Measurements from ENCODE around the gene TTLL5. TPM values are rescaled to one million over a fixed set of nuclear protein-coding genes. Genes with fewer than 3 reads are reported as not detected.
"Not testable (repeated sequence)": the region's sequence is repeated elsewhere in the genome, so short reads cannot be mapped to it uniquely, and the experiment has no call there.

Gene TTLL5
- polyA plus RNA-seq, 4 donors, result 26.7 to 36.1 (median 35.2) TPM

GRCh38 chr14:75888945-75889344 lies 227.9 kb downstream of the TTLL5 start:
- no peak for DNase-seq (ENCODE audit: low read depth in 4 of 4, low spot score in 2 of 4)

- no peak for DNase-seq (ENCODE audit: low read depth in 4 of 4, low spot score in 2 of 4)
Observed at GRCh38 chr14:75896341-75896740, 235.3 kb downstream of the TTLL5 start.

DNA sequence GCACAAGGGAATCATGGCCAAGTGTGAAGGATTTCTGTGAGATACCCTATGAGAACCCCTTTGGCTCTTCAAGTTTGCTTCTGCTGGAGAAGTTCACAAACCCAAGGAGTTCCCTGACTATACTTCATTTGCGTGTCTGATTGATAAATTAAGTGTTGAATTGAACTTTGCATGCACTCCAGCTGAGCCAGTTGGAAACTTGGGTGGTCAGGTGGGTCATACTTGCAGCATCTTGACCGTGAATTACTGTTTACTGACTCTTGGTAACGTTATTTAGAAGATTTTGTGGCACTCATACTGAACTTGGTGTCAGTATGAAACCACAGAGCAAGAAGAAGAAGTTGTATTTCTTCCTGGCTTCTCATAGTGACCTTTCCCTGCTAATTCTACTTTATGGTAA lies 243.3 kb downstream of the TTLL5 start:
- DNase-seq (ENCODE audit: low read depth in 4 of 4, low spot score in 2 of 4), result no peak

- peak in 3 of 4 donors; percentile 35 to 56 (median 53) for DNase-seq (ENCODE audit: low read depth in 4 of 4, low spot score in 2 of 4)
Observed at GRCh38 chr14:75905147-75905904, 244.3 kb downstream of the TTLL5 start.

- no peak for DNase-seq (ENCODE audit: low read depth in 4 of 4, low spot score in 2 of 4)
Observed at GRCh38 chr14:75906228-75906627, 245.2 kb downstream of the TTLL5 start.

GRCh38 chr14:75906680-75907280 lies 245.7 kb downstream of the TTLL5 start:
- peak in 2 of 4 donors; percentile 28 to 63 for DNase-seq (ENCODE audit: low read depth in 4 of 4, low spot score in 2 of 4)

GRCh38 chr14:75907756-75908359 lies 246.8 kb downstream of the TTLL5 start:
- no peak for DNase-seq (ENCODE audit: low read depth in 4 of 4, low spot score in 2 of 4)

DNA sequence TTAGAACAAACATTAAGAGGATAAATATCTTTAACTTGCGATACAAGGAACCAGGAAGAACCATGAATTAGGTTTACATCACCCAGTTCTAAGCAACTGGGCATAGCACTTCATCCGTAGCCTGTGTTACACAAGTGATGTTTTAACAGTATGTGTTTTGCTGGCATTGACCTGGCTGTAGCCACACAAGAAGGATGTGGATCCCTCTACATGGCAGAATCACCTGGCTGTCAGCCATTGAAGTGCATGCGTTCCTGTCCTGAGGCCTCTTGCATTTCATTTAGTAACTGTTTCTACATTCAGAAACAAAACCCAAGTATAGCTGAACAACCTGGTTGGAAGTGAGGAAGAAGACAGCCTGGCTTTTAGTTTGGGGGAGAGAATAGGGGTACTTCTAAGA lies 248.6 kb downstream of the TTLL5 start:
- DNase-seq (ENCODE audit: low read depth in 4 of 4, low spot score in 2 of 4), result no peak

GRCh38 chr14:75910048-75910447 lies 249.0 kb downstream of the TTLL5 start:
- no peak for DNase-seq (ENCODE audit: low read depth in 4 of 4, low spot score in 2 of 4)

GRCh38 chr14:75911883-75912282 lies 250.8 kb downstream of the TTLL5 start:
- no peak for DNase-seq (ENCODE audit: low read depth in 4 of 4, low spot score in 2 of 4)

DNA sequence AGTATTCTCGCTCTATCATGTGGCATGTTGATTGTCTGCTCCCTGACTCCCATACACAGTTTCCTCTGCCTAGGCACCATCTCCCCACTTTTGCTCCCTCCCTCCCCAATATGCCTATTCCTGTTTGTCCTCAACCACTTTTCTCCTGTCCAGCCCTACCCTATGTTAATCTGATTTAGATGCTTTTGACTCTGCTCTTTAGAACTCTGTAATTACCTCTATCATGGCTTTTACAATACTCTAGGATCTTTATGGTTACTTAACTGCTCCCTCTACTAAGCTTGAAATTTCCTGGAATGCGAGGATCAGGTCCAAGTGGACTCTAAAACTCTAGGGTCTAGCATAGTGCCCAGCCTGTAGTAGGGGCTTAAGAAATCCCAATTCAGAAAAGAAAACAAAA lies 252.1 kb downstream of the TTLL5 start:
- DNase-seq (ENCODE audit: low read depth in 4 of 4, low spot score in 2 of 4), result no peak

DNA sequence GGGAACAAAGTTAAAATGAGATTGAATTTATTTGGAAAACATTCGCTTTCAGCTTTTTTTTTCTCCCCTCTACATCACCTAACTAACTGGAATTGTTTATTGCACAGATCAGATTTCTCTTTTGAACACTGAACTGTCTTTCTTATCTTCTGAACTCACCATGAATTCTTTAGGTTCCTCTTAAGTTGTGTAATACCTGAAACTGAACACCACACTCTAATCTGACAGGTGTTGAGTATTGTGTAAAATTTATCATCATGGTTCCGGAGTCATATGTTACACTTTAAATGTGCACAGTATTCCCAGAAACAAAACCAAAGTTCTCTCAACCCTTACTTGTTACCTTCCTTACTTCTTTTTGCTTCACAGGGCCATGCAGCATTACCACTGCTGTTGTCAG lies 254.0 kb downstream of the TTLL5 start:
- no peak for DNase-seq (ENCODE audit: low read depth in 4 of 4, low spot score in 2 of 4)

DNA sequence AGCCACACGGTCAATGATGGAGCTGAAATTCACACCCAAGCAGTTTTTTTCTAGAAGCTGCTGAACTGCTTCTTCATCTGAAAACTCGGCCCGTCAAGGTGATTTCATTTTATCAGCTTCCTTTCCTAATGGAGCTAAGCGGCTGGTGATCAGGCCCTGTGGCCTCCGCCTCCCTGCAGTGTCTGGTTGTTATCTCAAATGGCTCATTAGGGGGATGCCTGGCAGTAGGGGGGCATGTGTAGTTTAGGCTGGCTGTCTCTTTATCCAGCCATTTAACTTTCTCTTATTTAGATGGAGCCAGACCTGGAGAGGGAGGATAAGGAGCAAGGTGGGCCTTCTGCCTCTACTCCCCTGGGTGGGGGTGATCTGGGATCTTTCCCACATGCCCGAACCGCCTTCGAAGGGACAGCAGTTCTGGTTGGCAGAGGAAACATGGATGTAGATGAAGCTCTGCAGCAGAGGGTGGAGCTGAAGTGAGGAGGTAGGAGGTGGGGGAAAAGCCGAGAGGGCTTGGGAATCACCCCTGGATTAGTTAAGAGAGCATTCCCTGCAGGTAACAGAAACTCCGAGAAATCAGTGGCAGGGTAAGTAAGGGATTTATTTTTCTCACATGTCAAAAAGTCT lies 256.4 kb downstream of the TTLL5 start:
- DNase-seq (ENCODE audit: low read depth in 4 of 4, low spot score in 2 of 4), result no peak

DNA sequence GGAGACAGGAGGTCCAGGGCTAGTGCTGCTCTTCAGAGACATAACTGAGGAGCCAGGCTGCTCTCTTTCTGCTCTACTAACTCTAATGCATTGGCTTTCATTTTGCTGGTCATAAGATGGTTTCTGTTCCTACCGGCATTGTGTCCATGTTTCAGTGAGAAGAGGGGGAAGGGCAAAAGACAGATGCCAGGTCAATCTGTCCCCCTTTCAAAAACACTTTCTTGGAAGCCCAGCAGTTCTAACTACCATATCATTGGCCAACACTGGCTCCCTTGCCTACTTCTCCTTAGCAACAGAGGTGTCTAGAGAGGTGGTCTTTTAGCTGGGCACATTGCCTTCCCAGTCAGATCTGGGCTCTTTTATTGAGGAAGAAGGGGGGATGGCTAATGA lies 256.9 kb downstream of the TTLL5 start:
- DNase-seq (ENCODE audit: low read depth in 4 of 4, low spot score in 2 of 4), result no peak

- DNase-seq (ENCODE audit: low read depth in 4 of 4, low spot score in 2 of 4), result not testable (repeated sequence)
Observed at GRCh38 chr14:75920421-75920820, 259.4 kb downstream of the TTLL5 start.

DNA sequence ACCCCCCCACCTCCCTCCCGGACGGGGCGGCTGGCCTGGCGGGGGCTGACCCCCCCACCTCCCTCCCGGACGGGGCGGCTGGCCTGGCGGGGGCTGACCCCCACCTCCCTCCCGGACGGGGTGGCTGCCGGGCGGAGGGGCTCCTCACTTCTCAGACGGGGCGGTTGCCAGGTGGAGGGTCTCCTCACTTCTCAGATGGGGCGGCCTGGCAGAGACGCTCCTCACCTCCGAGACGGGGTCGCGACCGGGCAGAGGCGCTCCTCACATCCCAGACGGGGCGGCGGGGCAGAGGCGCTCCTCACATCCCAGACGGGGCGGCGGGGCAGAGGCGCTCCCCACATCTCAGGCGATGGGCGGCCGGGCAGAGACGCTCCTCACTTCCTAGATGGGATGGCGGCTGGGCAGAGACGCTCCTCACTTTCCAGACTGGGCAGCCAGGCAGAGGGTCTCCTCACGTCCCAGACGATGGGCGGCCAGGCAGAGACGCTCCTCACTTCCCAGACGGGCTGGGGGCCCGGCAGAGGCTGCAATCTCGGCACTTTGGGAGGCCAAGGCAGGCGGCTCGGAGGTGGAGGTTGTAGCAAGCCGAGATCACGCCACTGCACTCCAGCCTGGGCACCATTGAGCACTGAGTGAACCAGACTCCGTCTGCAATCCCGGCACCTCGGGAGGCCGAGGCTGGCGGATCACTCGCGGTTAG lies 264.2 kb downstream of the TTLL5 start:
- not testable (repeated sequence) for DNase-seq (ENCODE audit: low read depth in 4 of 4, low spot score in 2 of 4)

GRCh38 chr14:75926431-75927115 lies 265.5 kb downstream of the TTLL5 start:
- DNase-seq (ENCODE audit: low read depth in 4 of 4, low spot score in 2 of 4), result no peak

DNA sequence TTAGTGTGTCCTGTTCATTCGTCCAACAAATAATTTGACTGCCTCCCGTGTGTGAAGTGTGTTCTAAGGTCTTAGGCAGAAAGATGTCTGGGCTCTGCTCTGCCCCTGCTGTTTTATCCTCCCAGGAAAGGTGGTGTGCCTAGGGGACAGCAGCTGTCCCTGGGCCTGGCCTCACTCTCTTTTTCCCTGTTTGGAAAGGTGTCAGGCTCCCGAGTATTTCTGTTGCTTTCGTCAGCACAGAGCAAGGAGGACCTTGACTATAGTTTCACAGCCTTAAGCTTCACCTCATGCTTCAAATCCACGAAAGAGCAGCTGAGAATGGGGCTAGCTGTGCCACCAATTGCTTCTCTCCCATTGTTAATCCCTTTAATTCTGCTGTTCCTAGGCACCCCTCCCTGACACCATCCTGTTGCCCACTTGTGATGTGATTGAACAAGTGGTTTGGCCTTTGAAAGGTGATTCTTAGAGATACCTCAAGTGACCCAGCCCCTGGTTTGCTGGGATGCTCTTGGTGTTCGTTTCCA lies 266.6 kb downstream of the TTLL5 start:
- DNase-seq (ENCODE audit: low read depth in 4 of 4, low spot score in 2 of 4), result no peak

DNA sequence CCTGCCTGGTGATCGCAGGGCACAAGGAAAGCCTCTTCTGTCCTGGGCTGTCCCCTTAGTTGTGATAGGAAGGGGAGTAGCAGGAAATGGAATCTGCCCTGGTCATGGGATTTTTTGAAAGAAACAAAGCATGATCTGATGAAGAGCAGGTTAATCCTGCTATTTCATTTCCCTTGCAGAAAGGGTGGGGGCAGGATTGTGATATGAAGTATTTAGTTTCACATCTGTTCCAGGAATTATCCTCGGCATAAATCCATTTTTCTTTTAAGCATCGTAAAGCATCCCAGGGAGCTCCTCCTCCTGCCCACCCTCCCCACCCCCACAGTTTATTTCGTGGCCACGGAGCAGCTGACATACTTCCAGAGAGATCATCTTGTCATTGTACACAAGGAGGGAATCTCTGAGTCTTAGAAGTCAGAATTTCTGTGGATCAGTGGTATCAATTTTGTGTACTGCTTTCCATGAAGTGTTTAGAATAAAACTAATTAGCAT lies 267.7 kb downstream of the TTLL5 start:
- DNase-seq (ENCODE audit: low read depth in 4 of 4, low spot score in 2 of 4), result peak in 1 of 4 donors; percentile 26

Data from left renal cortex interstitium (tissue), 4 donors.